Measurements from ENCODE around the gene BET1L.
A peak's percentile ranks its signal among the peaks of the same experiment; 100 is the strongest.

Gene BET1L, protein sequence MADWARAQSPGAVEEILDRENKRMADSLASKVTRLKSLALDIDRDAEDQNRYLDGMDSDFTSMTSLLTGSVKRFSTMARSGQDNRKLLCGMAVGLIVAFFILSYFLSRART
- 26.9 to 74.1 (median 40.4) reads per million in 9 experiments for total RNA-seq

DNA sequence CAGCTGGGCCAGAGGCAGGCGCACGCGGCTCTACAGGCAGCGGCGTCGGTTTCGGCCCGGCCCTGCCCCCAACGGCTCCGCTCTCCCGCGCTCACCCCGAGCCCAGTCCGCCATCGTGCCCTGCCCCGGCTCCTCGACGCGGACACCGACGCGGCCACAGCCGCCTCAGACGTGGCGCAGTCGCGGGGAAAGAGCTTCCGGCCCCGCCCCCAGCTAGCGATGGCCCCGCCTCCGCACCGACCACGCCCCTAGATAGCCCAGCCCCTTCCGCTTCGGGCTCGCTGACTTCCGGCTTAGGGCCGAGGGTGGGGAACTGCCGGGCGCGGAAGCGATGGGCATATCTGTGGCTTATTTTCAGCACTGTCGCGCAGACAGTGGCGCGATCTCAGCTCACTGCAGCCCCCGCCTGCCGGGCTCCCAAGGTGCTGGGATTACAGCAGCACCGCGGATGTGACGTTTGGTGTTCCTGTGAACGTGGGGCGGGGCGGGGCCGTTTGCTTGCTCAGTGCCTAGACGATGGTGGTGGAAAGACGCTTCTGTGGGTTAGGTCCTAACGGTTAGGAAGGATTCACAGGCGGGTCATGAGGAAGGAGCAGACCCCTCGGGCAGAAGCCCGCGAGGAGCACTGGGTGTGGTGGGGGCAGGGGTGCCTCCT, at the start of gene BET1L, which contains the start of gene RIC8A:
Gene BET1L, minus strand, starts transcription at position 192 of the 655 bp plus-strand sequence. Its CDS starts 78 bp downstream, at position 114.
Gene RIC8A, plus strand, starts transcription at position 501 of the 655 bp plus-strand sequence. CDS start 1,147 bp downstream, outside the sequence.
- ATAC-seq (replicated peaks) (peak; percentile 85), DNase-seq (peak; percentile 94 to 98 (median 97))
- H3K27ac Mint-ChIP-seq: peak within 1 kb of the TSS; percentile 97 to 98
- H3K27me3 Mint-ChIP-seq: no peaks in the 10 kb centered on the region
- H3K36me3 Mint-ChIP-seq (ENCODE audit: insufficient read depth): peaks cover 56% of the 10 kb centered on the region
- no peaks in the 10 kb centered on the region for H3K9me3 Mint-ChIP-seq
- H3K4me1 Mint-ChIP-seq (ENCODE audit: low read depth in 2 of 2): peaks cover 52 to 54% of the 10 kb centered on the region in 2 donors
- H3K4me3 Mint-ChIP-seq: peak within 1 kb of the TSS; percentile 92 to 94

DNA sequence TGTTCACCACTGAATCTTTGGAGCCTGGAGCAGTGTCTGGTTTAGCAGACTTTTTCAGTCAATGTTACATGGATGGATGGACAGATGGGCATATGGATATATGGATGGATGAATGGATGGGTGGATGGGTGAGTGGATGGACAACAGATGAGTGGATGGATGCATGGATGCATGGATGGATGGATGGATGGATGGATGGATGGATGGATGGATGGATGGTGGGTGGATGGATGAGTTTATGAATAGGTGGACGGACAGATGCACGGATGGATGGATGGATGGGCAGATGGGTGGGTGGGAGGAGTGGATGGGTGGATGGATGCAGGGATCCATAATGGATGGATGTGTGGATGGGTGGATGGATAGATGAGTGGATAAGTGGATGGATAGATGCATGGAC, 48.6 kb upstream of the BET1L start:
- Mint-ChIP-seq H3K4me3 (no peak overlapping the region), H3K9me3 (no peaks in the 10 kb centered on the region), H3K27me3 (peaks cover 10 to 25% of the 10 kb centered on the region in 2 donors), H3K27ac (no peak overlapping the region), H3K4me1 (ENCODE audit: low read depth in 2 of 2) (peaks cover 7 to 8% of the 10 kb centered on the region in 2 donors), H3K36me3 (ENCODE audit: insufficient read depth) (peaks cover 24% of the 10 kb centered on the region)
- no peak for DNase-seq
- ATAC-seq (replicated peaks): no peak

DNA sequence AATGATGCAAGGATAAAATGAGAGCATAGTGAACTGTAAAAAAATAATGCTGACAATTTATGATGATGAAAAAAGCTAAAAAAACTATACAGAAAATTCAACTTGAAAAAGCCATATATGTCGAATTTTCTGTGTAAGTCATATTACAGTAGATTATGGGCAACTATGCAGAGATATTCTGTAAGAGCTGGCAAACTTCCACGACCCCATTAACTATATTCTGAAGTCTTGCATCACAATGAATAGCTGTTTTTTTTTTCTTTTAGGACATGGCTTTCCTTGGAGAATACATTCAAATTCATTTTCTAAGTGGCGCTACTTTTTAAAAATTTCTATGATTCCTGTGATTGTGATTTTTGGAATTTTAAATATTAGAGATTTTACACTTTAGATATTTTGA, 48.0 kb upstream of the BET1L start:
- H3K27me3 Mint-ChIP-seq: peaks cover 10 to 24% of the 10 kb centered on the region in 2 donors
- ATAC-seq (replicated peaks) (no peak), DNase-seq (no peak)
- peaks cover 30% of the 10 kb centered on the region for H3K36me3 Mint-ChIP-seq (ENCODE audit: insufficient read depth)
- H3K4me1 Mint-ChIP-seq (ENCODE audit: low read depth in 2 of 2): peaks cover 8 to 9% of the 10 kb centered on the region in 2 donors
- H3K4me3 Mint-ChIP-seq: no peak overlapping the region
- no peak overlapping the region for H3K27ac Mint-ChIP-seq
- H3K9me3 Mint-ChIP-seq: no peaks in the 10 kb centered on the region

DNA sequence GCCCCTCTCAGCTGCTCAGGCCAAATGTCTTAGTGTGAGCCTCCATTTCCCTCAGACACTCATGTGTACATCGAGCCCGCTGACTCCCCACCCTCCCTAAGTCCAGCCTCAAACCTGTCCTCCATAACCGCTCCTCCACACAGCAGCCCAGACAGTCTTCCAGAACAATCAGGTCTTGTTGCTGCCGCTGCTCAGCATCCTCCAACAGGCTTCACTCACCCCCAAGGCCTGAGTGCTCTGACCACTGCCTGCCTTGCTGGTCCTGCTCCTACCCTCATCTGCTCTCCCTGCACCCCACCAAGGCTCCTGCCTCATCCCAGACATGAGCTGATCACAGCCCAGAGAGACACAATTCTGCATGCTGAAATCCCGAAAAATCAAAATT, 46.7 kb upstream of the BET1L start:
- Mint-ChIP-seq H3K4me1 (ENCODE audit: low read depth in 2 of 2) (peaks cover 9 to 12% of the 10 kb centered on the region in 2 donors), H3K36me3 (ENCODE audit: insufficient read depth) (peaks cover 39% of the 10 kb centered on the region), H3K4me3 (no peak overlapping the region), H3K27ac (no peak overlapping the region), H3K27me3 (peaks cover 0 to 11% of the 10 kb centered on the region in 2 donors), H3K9me3 (no peaks in the 10 kb centered on the region)
- no peak for ATAC-seq (replicated peaks)
- no peak for DNase-seq

DNA sequence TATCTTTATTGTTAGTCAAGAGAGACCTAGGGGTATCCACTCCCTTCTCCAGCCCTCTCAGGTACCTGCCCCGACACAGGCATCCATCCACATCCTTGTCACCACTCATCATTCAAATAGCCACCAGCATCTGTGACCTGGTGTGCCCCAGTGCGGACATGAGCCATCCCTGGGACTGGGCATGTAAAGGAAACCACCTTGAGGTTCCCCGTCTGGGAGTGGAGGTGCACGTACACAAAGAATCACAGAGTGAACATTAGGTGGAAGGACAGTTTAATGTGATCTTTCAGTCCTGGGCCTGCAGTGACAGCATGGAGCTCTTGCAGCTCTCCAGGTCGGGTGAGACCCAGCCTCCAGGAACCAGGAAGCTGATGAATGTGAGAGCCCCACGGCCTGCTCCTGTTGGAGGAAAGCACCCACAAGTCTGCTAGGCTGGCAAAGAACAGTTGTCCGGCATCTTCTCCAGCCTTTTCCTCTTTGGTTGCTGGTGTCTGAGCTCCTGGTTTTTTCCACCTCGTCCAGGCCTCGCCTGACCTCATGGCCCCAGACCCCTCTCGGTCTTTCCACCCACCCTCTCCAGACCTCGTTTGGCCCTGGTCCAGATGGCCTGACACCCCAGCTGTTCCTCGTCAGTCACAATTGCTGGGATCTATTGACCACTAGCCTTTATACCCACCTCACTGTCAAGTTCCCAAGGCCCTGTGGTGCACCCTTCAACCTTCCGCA, 46.1 kb upstream of the BET1L start:
- DNase-seq: no peak
- H3K36me3 Mint-ChIP-seq (ENCODE audit: insufficient read depth): peaks cover 44% of the 10 kb centered on the region
- H3K9me3 Mint-ChIP-seq: no peaks in the 10 kb centered on the region
- no peak for ATAC-seq (replicated peaks)
- peaks cover 0 to 6% of the 10 kb centered on the region in 2 donors for H3K27me3 Mint-ChIP-seq
- peak overlapping the region in 1 of 2 donors; percentile 54 for H3K27ac Mint-ChIP-seq
- H3K4me1 Mint-ChIP-seq (ENCODE audit: low read depth in 2 of 2): peaks cover 9 to 12% of the 10 kb centered on the region in 2 donors
- no peak overlapping the region for H3K4me3 Mint-ChIP-seq

DNA sequence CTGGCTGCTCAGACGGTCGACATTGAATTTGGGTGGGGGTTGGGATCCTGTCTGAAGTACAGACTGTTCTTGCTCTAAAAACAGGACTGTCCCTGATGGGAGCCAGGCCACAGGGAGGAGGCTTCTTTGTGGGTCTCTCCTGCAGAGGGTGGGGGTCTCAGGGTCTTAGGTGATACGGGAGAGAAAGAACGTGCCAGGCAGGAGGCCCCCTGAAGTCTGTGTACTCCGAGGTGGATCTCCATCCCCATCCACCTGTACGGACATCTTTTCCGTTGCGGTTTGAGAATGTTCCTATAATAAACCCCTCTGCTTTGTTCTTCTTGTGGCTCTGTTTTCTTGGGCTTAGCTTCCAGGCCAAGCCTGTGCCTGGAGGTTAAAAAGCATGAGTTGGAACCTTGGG, 45.5 kb upstream of the BET1L start:
- Mint-ChIP-seq H3K36me3 (ENCODE audit: insufficient read depth) (peaks cover 51% of the 10 kb centered on the region), H3K27me3 (no peaks in the 10 kb centered on the region), H3K4me3 (no peak overlapping the region), H3K27ac (peak overlapping the region in 1 of 2 donors; percentile 62), H3K9me3 (no peaks in the 10 kb centered on the region), H3K4me1 (ENCODE audit: low read depth in 2 of 2) (peaks cover 4 to 12% of the 10 kb centered on the region in 2 donors)
- DNase-seq (no peak), ATAC-seq (replicated peaks) (no peak)

DNA sequence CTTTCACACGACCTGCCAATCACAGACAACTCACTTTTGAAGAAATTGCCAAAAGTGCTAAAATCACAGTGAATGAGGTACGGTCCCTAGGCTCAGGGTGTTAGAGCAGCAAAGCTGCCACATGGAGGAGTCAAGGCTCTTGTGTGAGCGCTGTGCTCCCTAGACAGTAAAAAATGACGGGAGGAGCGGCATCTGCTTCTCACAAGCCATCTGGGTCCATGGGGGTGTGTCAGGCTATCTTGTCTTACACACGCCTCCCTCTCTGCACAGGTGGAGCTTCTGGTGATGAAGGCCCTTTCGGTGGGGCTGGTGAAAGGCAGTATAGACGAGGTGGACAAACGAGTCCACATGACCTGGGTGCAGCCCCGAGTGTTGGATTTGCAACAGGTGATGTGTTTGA, 44.4 kb upstream of the BET1L start:
- H3K27me3 Mint-ChIP-seq: no peaks in the 10 kb centered on the region
- peak overlapping the region; percentile 11 to 62 for H3K27ac Mint-ChIP-seq
- no peak for DNase-seq
- H3K9me3 Mint-ChIP-seq: no peaks in the 10 kb centered on the region
- peaks cover 4 to 12% of the 10 kb centered on the region in 2 donors for H3K4me1 Mint-ChIP-seq (ENCODE audit: low read depth in 2 of 2)
- no peak overlapping the region for H3K4me3 Mint-ChIP-seq
- no peak for ATAC-seq (replicated peaks)
- H3K36me3 Mint-ChIP-seq (ENCODE audit: insufficient read depth): peaks cover 62% of the 10 kb centered on the region

DNA sequence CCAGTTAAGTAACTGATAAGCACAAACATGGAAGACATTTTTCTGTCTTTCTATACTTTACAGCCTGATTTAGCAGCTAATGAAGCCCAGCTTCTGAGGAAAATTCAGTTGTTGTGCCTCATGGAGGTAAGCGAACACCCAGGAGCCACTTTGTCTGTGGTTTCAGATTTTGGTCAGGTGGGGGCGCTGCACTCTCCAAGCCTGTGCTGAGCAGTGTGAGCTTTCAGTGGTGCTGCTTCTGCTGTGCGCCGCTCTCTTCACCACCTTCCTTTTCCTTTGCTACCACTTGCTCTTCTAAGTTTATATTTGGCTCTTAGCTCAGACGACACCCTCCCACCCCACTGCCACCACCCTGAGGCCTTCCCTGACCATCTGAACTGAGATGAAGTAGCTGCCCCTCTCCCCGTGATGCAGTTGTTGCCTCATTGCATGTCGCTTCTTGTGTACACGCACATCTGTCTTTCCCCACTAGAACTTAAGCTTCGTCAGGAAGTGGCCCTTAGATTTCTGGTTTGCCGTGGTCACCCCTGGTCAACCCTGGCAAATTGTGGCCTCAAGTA, 43.6 kb upstream of the BET1L start:
- peak; percentile 100 for ATAC-seq (replicated peaks)
- Mint-ChIP-seq H3K27me3 (no peaks in the 10 kb centered on the region), H3K4me1 (ENCODE audit: low read depth in 2 of 2) (peaks cover 4 to 12% of the 10 kb centered on the region in 2 donors), H3K4me3 (no peak overlapping the region), H3K9me3 (no peaks in the 10 kb centered on the region), H3K36me3 (ENCODE audit: insufficient read depth) (peaks cover 69% of the 10 kb centered on the region), H3K27ac (peak overlapping the region in 1 of 2 donors; percentile 20)
- DNase-seq: peak; percentile 76 to 81 (median 78)

DNA sequence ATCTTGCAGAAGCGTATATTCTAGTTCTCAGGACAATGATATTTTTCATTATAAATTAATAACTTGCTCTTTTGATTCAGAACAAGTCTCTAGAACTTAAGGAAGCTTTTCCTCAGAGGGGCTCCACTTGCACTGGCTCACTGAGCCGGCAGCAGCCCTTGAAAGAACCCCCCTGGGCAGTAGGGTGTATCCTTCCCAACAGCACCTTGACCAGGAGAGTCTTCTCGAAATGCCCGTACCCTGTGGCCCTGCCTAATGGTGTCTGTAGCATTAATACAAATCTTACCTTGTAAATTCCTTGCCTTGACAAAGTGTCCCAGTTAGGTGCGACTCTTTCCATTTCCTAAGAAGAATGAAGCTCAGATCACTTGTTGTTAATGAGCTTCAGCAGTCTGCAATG, 43.1 kb upstream of the BET1L start:
- Mint-ChIP-seq H3K27ac (no peak overlapping the region), H3K36me3 (ENCODE audit: insufficient read depth) (peaks cover 75% of the 10 kb centered on the region), H3K27me3 (no peaks in the 10 kb centered on the region), H3K9me3 (no peaks in the 10 kb centered on the region), H3K4me3 (no peak overlapping the region), H3K4me1 (ENCODE audit: low read depth in 2 of 2) (peaks cover 6 to 12% of the 10 kb centered on the region in 2 donors)
- no peak for DNase-seq
- ATAC-seq (replicated peaks): no peak

DNA sequence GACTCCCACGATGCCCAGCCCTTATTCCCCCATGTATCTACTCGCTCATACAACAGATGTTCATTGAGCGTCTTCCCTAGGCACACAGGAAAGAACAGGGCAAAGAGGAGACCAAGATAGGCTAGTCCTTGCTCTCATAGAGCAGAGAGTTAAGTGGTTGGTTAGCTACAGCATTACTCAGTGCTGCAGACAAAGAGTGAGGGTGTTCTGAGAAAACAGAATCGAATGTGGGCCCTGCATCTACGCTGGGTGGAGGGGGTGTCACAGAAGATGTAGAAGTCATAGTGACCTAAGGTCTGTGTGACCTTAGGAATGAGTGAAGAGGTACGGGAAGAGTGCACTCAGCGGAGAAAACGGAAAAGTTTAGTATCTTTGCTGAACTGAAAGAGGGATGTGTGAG, 41.9 kb upstream of the BET1L start:
- peaks cover 87% of the 10 kb centered on the region for H3K36me3 Mint-ChIP-seq (ENCODE audit: insufficient read depth)
- DNase-seq (no peak), ATAC-seq (replicated peaks) (no peak)
- no peaks in the 10 kb centered on the region for H3K27me3 Mint-ChIP-seq
- no peaks in the 10 kb centered on the region for H3K9me3 Mint-ChIP-seq
- peak overlapping the region in 1 of 2 donors; percentile 65 for H3K27ac Mint-ChIP-seq
- peaks cover 6 to 12% of the 10 kb centered on the region in 2 donors for H3K4me1 Mint-ChIP-seq (ENCODE audit: low read depth in 2 of 2)
- no peak overlapping the region for H3K4me3 Mint-ChIP-seq

DNA sequence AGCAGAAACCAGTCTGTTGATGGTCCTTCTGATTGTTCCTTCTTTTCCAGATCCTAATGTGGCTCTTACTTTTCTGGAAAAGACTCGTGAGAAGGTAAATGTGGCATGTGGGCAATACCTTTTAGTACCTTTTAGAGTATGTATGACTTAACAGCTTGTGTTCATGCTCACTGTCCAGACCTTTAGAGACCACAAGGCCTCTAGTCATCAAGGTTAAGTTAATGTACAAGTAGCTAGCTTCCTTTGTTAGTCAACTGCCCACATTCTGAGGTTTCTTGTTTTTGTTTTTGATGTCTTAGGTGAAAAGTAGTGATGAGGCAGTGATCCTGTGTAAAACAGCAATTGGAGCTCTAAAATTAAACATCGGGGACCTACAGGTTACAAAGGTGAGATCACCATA, 37.2 kb upstream of the BET1L start:
- no peak overlapping the region for H3K4me3 Mint-ChIP-seq
- no peak overlapping the region for H3K27ac Mint-ChIP-seq
- H3K27me3 Mint-ChIP-seq: no peaks in the 10 kb centered on the region
- DNase-seq (no peak), ATAC-seq (replicated peaks) (no peak)
- H3K4me1 Mint-ChIP-seq (ENCODE audit: low read depth in 2 of 2): peaks cover 10 to 21% of the 10 kb centered on the region in 2 donors
- no peaks in the 10 kb centered on the region for H3K9me3 Mint-ChIP-seq
- peaks cover 80% of the 10 kb centered on the region for H3K36me3 Mint-ChIP-seq (ENCODE audit: insufficient read depth)

DNA sequence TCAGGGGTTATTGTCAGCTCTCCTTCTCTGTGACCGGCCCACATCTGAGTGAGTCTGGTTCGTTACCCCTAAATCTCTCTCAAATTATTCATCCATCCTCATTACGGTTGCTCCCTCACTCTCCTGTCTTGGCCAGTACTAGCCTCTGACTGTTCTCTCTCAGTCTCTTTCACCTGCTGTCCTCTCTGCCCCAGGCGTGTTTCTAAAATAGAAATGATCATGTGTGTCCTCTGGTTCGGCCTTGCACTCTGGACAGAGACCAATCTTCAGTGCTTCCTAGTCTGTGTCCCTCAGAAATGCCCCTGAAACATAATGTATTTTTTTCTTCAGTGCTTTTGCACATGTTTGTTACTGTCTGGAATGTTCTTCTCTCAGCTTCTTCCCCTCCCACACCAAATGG, 34.4 kb upstream of the BET1L start:
- peaks cover 64% of the 10 kb centered on the region for H3K36me3 Mint-ChIP-seq (ENCODE audit: insufficient read depth)

DNA sequence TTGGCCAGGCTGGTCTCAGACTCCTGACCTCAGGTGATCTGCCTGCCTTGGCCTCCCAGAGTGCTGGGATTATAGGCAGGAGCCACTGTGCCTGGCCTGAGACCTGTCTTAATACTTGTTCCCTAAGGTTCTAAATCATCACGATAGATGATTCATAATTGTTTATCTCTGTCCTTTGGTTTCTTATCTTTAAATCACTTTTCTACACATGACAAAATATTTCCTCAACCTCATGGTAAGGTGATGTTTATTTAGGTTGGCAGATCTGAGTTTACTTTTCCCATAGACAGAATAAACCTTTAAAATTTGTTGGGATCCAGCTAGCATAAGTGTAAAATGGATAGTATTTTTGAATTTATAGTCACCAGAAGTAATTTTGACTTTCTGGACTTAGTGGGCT, 33.1 kb upstream of the BET1L start:
- Mint-ChIP-seq H3K4me3 (no peak overlapping the region), H3K27ac (no peak overlapping the region), H3K4me1 (ENCODE audit: low read depth in 2 of 2) (peaks cover 19 to 41% of the 10 kb centered on the region in 2 donors), H3K27me3 (no peaks in the 10 kb centered on the region), H3K9me3 (no peaks in the 10 kb centered on the region), H3K36me3 (ENCODE audit: insufficient read depth) (peaks cover 62% of the 10 kb centered on the region)
- ATAC-seq (replicated peaks) (no peak), DNase-seq (no peak)

More for the DNA sequence above, 34.4 kb upstream of the BET1L start:
- no peaks in the 10 kb centered on the region for H3K27me3 Mint-ChIP-seq
- H3K4me3 Mint-ChIP-seq: no peak overlapping the region
- H3K4me1 Mint-ChIP-seq (ENCODE audit: low read depth in 2 of 2): peaks cover 16 to 33% of the 10 kb centered on the region in 2 donors
- DNase-seq (no peak), ATAC-seq (replicated peaks) (no peak)
- H3K27ac Mint-ChIP-seq: peak overlapping the region in 1 of 2 donors; percentile 10
- H3K9me3 Mint-ChIP-seq: no peaks in the 10 kb centered on the region
